ENCODE measurements around the gene CDYL.
"Not testable (repeated sequence)": the region's sequence is repeated elsewhere in the genome, so short reads cannot be mapped to it uniquely, and the experiment has no call there.

Gene CDYL

DNA sequence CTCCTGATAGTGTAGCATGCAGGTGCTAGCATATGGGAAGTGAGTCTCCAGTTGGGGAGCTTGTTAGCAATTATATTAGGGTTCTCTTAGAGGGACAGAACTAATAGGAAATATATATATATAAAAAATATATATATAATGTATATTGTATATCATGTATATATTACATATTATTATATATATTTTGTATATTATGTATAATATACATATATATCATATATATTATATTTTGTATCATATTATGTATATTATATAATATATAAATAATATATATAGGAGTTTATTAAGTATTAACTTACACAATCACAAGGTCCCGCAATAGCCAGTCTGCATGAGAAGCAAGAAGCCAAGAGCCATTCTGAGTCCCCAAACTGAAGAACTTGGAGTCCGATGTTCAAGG, 84.2 kb downstream of the CDYL start:
- TF ChIP-seq EZH2 (IDR thresholded peaks at IDR 0.05; ENCODE audit: borderline replicate concordance, low read length), result no peak
- TF ChIP-seq, protein P1, sequence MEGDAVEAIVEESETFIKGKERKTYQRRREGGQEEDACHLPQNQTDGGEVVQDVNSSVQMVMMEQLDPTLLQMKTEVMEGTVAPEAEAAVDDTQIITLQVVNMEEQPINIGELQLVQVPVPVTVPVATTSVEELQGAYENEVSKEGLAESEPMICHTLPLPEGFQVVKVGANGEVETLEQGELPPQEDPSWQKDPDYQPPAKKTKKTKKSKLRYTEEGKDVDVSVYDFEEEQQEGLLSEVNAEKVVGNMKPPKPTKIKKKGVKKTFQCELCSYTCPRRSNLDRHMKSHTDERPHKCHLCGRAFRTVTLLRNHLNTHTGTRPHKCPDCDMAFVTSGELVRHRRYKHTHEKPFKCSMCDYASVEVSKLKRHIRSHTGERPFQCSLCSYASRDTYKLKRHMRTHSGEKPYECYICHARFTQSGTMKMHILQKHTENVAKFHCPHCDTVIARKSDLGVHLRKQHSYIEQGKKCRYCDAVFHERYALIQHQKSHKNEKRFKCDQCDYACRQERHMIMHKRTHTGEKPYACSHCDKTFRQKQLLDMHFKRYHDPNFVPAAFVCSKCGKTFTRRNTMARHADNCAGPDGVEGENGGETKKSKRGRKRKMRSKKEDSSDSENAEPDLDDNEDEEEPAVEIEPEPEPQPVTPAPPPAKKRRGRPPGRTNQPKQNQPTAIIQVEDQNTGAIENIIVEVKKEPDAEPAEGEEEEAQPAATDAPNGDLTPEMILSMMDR (IDR thresholded peaks at IDR 0.05; ENCODE audit: low read length), result no peak
- Histone ChIP-seq H3K27ac (ENCODE audit: low read depth, low read length, poor library complexity, severe bottlenecking) (no peak overlapping the region), H4K20me1 (ENCODE audit: insufficient read depth, low read length) (no peaks in the 10 kb centered on the region), H3K36me3 (ENCODE audit: insufficient read depth, low read length) (no peaks in the 10 kb centered on the region), H2AFZ (ENCODE audit: low read length) (no peak overlapping the region), H3K4me2 (ENCODE audit: low read length) (no peak overlapping the region), H3K4me3 (ENCODE audit: low read depth, low read length, poor library complexity, severe bottlenecking) (no peak overlapping the region), H3K27me3 (ENCODE audit: insufficient read depth, low read length) (no peaks in the 10 kb centered on the region), H3K79me2 (ENCODE audit: insufficient read depth, low read length) (no peaks in the 10 kb centered on the region), H3K9me2 (ENCODE audit: low read depth, low read length) (no peaks in the 10 kb centered on the region), H3F3A (ENCODE audit: insufficient read depth, low read length) (no peaks in the 10 kb centered on the region), H3K9ac (ENCODE audit: low read length) (no peak overlapping the region), H3K9me3 (ENCODE audit: low read length) (no peaks in the 10 kb centered on the region), H3K4me1 (ENCODE audit: insufficient read depth, low read length, severe bottlenecking) (no peaks in the 10 kb centered on the region)

DNA sequence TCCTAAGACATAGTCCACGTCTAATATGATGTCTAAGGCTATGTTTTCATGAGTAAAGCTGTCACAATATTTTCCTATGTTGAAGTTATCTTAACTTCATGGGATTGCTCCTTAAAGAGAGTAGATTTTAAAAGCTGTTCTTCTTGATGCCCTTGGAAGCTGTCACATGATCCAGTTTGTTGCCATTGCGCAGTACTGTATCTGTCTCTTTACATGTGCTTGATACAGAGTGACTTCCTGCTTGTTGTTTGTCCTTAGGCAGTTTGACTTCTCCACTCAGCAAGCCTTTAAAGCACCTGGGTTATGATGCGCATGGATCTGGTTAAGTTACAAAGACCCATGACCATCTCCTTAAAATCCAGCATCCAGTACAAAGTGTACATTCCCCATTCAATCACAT, 85.4 kb downstream of the CDYL start:
- Histone ChIP-seq H3K4me1 (ENCODE audit: insufficient read depth, low read length, severe bottlenecking) (no peaks in the 10 kb centered on the region), H3K27me3 (ENCODE audit: insufficient read depth, low read length) (no peaks in the 10 kb centered on the region), H3K4me2 (ENCODE audit: low read length) (no peak overlapping the region), H3K79me2 (ENCODE audit: insufficient read depth, low read length) (no peaks in the 10 kb centered on the region), H3K9me3 (ENCODE audit: low read length) (no peaks in the 10 kb centered on the region), H3K36me3 (ENCODE audit: insufficient read depth, low read length) (no peaks in the 10 kb centered on the region), H3K4me3 (ENCODE audit: low read depth, low read length, poor library complexity, severe bottlenecking) (no peak overlapping the region), H3K9me2 (ENCODE audit: low read depth, low read length) (no peaks in the 10 kb centered on the region), H4K20me1 (ENCODE audit: insufficient read depth, low read length) (no peaks in the 10 kb centered on the region), H3K27ac (ENCODE audit: low read depth, low read length, poor library complexity, severe bottlenecking) (no peak overlapping the region), H2AFZ (ENCODE audit: low read length) (no peak overlapping the region), H3K9ac (ENCODE audit: low read length) (no peak overlapping the region), H3F3A (ENCODE audit: insufficient read depth, low read length) (no peaks in the 10 kb centered on the region)
- no peak for TF ChIP-seq EZH2 (IDR thresholded peaks at IDR 0.05; ENCODE audit: borderline replicate concordance, low read length)
- TF ChIP-seq, protein P1 (IDR thresholded peaks at IDR 0.05; ENCODE audit: low read length), result no peak

DNA sequence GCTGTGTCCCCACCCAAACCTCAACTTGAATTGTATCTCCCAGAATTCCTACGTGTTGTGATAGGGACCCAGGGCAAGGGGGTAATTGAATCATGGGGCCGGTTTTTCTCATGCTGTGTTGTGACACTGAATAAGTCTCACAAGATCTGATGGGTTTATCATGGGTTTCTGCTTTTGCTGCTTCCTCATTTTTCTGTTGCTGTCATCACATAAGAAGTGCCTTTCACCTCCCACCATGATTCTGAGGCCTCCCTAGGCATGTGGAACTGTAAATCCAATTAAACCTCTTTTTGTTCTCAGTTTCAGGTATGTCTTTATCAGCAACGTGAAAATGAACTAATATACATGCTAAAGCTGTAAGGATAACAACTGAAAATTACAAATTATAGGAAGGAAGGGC, 88.3 kb downstream of the CDYL start:
- Histone ChIP-seq H3K4me1 (ENCODE audit: insufficient read depth, low read length, severe bottlenecking) (no peaks in the 10 kb centered on the region), H3K27me3 (ENCODE audit: insufficient read depth, low read length) (no peaks in the 10 kb centered on the region), H3K4me2 (ENCODE audit: low read length) (no peak overlapping the region), H3F3A (ENCODE audit: insufficient read depth, low read length) (no peaks in the 10 kb centered on the region), H2AFZ (ENCODE audit: low read length) (no peak overlapping the region), H3K4me3 (ENCODE audit: low read depth, low read length, poor library complexity, severe bottlenecking) (no peak overlapping the region), H3K9ac (ENCODE audit: low read length) (no peak overlapping the region), H4K20me1 (ENCODE audit: insufficient read depth, low read length) (no peaks in the 10 kb centered on the region), H3K36me3 (ENCODE audit: insufficient read depth, low read length) (no peaks in the 10 kb centered on the region), H3K9me3 (ENCODE audit: low read length) (no peaks in the 10 kb centered on the region; the same call in 1 of the 2 replicates), H3K9me2 (ENCODE audit: low read depth, low read length) (no peaks in the 10 kb centered on the region), H3K27ac (ENCODE audit: low read depth, low read length, poor library complexity, severe bottlenecking) (no peak overlapping the region), H3K79me2 (ENCODE audit: insufficient read depth, low read length) (no peaks in the 10 kb centered on the region)
- TF ChIP-seq, protein P1 (IDR thresholded peaks at IDR 0.05; ENCODE audit: low read length), result no peak
- no peak for TF ChIP-seq EZH2 (IDR thresholded peaks at IDR 0.05; ENCODE audit: borderline replicate concordance, low read length)

DNA sequence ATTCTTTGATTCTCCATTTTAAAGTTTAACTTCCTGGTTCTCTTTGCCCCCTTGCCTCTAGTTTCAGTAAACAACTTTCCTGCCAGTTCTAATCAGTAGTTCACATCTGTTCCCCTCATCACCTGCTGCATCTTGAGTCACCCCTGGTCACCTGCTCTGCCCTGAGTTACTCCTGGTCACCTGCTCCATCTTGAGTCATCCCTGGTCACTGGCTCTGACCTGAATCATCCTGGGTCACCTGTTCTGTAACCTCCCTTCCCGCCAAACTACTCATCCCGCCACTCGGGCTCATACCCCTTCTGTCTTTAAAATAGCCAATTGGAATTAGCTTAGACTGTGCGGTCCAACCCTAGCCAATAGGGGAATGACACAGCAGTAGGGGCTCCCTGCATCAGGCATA, 88.8 kb downstream of the CDYL start:
- not testable (repeated sequence) for H3K9me3 ChIP-seq (ENCODE audit: low read length); H2AFZ ChIP-seq (ENCODE audit: low read length); H3K9ac ChIP-seq (ENCODE audit: low read length); H3K4me3 ChIP-seq (ENCODE audit: low read depth, low read length, poor library complexity, severe bottlenecking); H3F3A ChIP-seq (ENCODE audit: insufficient read depth, low read length); H3K4me1 ChIP-seq (ENCODE audit: insufficient read depth, low read length, severe bottlenecking); H4K20me1 ChIP-seq (ENCODE audit: insufficient read depth, low read length); H3K79me2 ChIP-seq (ENCODE audit: insufficient read depth, low read length); H3K27ac ChIP-seq (ENCODE audit: low read depth, low read length, poor library complexity, severe bottlenecking); H3K9me2 ChIP-seq (ENCODE audit: low read depth, low read length); H3K36me3 ChIP-seq (ENCODE audit: insufficient read depth, low read length); H3K4me2 ChIP-seq (ENCODE audit: low read length); H3K27me3 ChIP-seq (ENCODE audit: insufficient read depth, low read length)
